Mammary epithelial cell (primary cell): ENCODE results near the gene KIFBP.

Source experiments
- CTCF ChIP-seq, 2 donors: IDR thresholded peaks in 1 of 2; conservative IDR thresholded peaks in 1 of 2; 2 replicates each; pipeline ENCODE4 v1.5.1; 2011 to 2012; ENCODE audit warnings: inconsistent platforms in 2 of 2, low read length in 2 of 2, mild to moderate bottlenecking in 2 of 2, control low read depth in 1 of 2, low read depth in 1 of 2; ENCODE audit not compliant: insufficient read depth in 1 of 2; ENCODE audit errors: extremely low read depth in 1 of 2
- EZH2 ChIP-seq: IDR thresholded peaks from 2 replicates; pipeline ENCODE4 v1.6.1; 2012; ENCODE audit warnings: low read length, inconsistent platforms, borderline replicate concordance

- TF ChIP-seq EZH2, result no peak
- no peak for TF ChIP-seq CTCF (conservative IDR thresholded peaks at IDR 0.05 in 1 of 2, IDR thresholded peaks at IDR 0.05 in 1 of 2; ENCODE audit: extremely low read depth in 1 of 2, insufficient read depth in 1 of 2, low read depth in 1 of 2, low read length in 2 of 2)
These were observed 992 bp upstream of the KIFBP start for GRCh38 chr10:68987611-68988010.
